ENCODE results near the gene FAM20C.
"Not testable (repeated sequence)": the region's sequence is repeated elsewhere in the genome, so short reads cannot be mapped to it uniquely, and the experiment has no call there.

Gene FAM20C

DNA sequence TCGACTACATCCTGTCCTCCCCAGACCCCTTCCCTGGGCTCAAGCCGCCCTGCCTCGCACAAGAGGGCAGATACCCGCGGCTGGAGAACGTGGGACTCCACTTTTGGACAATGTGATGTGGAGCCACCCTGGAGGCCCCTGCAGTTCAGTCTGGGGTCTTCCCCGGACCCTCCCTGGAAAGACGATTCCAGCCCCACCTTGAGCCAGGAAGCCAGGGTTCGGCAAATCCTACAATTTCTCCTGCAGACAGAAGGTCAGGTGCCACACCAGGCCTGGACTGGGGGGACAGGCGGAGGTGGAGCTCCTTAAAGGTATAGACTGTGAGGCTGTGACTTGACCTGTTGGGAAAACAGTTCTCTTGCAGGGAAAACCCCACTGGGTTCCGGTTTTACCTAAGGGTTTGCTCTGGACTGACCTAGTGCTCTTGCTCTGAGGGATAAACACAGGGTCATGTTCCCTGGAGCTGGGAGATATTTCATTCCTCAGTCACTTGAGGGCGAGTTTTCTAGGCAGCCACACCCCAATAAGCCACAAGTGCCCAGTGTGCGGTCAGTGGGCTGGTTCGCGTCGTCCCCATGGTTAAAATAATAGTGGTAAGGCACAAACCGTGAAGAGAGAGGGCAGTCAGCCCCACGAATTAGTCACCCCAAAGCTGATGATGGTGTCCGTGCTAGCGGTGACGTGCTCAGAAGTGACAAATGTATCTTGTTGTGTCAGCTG lies 99.2 kb downstream of the FAM20C start:
- Histone ChIP-seq H3K9ac (no peak overlapping the region), H4K20me1 (no peaks in the 10 kb centered on the region; a peak in 1 of 22 replicates), H3K4me3 (no peak overlapping the region), H3K4me2 (no peak overlapping the region), H3K9me3 (replicated peaks in 1 of 11) (peaks cover 21 to 36% (median 31%) of the 10 kb centered on the region in 11 experiments), H3K4me1 (peaks cover 0 to 9% (median 7%) of the 10 kb centered on the region in 10 experiments; a peak in 16 of 20 replicates), H3K27ac (no peak overlapping the region), H3K36me3 (no peaks in the 10 kb centered on the region), H3K27me3 (no peaks in the 10 kb centered on the region)
- no peak for TF ChIP-seq Cebpa-rat (IDR thresholded peaks at IDR 0.05)

DNA sequence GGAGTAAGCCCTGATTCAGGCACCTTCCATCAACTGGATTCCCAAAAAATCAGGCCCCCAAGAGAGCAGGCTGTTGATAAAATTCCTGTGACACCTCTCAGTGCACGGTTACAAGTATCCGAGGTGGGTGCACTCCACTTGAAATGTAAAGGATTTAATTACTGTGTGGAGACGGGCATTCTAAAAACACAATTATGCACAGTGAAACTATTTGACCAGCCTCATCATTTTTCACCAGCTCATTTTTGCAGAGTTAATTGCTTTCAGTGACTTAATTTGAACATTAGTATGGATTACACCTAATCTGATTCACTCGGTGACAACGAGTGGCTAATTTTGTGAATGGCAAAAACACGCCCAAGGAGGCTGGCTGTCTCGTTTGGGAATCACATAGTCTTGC lies 99.9 kb downstream of the FAM20C start:
- no peak for TF ChIP-seq Cebpa-rat (IDR thresholded peaks at IDR 0.05)
- Histone ChIP-seq H3K9ac (no peak overlapping the region), H3K4me3 (no peak overlapping the region), H3K27me3 (no peaks in the 10 kb centered on the region), H4K20me1 (no peaks in the 10 kb centered on the region; a peak in 1 of 22 replicates), H3K4me2 (no peak overlapping the region), H3K9me3 (replicated peaks in 1 of 11) (peaks cover 21 to 36% (median 31%) of the 10 kb centered on the region in 11 experiments), H3K4me1 (peaks cover 0 to 9% (median 7%) of the 10 kb centered on the region in 10 experiments; a peak in 16 of 20 replicates), H3K36me3 (no peaks in the 10 kb centered on the region), H3K27ac (no peak overlapping the region)

DNA sequence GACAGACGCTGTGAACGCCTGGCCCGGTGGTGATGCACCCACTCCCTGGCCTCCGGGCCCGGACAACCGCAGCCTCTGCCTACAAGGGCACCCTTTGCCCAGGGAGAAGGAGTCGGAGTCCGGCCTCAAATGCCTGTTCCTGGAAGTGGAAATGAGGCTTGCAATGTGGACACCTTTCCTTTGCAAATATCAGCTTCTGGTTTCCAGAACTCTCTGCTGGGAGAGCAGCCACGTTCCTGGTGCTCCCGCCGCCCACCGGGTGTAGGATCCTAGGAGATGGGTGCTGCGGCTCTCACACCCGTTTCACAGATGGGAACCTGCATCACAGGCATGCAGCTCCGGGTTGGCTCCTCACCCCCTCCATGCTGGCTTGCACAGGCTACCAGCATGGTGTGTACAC lies 100.5 kb downstream of the FAM20C start:
- H3K27me3 ChIP-seq, result no peaks in the 10 kb centered on the region

DNA sequence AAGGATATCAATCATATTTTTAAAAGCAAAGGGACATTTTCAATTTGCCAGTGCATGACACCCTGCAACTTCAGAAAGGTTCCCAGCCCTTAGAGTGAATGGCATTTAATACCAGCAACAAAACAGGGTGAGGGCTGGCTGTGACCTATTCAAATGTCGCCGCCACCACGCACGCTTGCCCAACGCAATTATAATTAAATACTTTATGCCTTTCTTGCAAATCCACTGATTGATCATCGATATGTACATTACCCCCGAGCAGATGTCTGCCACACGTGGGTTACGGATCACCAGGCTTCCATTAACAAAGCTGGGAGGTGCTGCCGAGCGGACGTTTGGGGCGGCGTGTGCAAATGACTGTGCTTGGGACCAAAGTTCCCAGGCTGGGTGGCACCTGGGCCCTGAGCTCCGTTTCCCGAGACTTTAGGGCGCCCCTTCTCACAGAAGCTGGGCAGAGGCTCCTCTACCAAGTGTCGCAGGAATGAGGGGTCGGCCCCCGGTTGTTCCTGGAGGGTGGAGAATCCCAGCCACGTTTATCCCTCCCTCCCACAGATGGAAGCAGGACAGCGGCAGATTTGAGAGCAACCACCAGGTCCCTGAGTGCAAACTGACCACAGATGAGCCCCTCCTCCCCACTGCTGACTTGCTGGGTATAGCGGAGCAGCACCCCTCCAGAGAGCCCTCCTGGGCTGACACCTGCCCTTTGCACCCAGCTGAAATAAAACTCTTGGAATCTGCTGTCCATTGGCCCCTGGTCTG lies 101.5 kb downstream of the FAM20C start:
- Histone ChIP-seq H3K9ac (no peak overlapping the region), H3K9me3 (replicated peaks in 1 of 11) (peaks cover 20 to 31% (median 27%) of the 10 kb centered on the region in 11 experiments), H3K4me1 (peaks cover 0 to 9% (median 7%) of the 10 kb centered on the region in 10 experiments; a peak in 16 of 20 replicates), H3K4me2 (no peak overlapping the region), H4K20me1 (no peaks in the 10 kb centered on the region; a peak in 1 of 22 replicates), H3K36me3 (no peaks in the 10 kb centered on the region), H3K4me3 (no peak overlapping the region), H3K27me3 (no peaks in the 10 kb centered on the region), H3K27ac (no peak overlapping the region)
- TF ChIP-seq Cebpa-rat (IDR thresholded peaks at IDR 0.05), result no peak

More for the DNA sequence above, 100.5 kb downstream of the FAM20C start:
- H3K27ac ChIP-seq, result no peak overlapping the region
- H3K9me3 ChIP-seq (replicated peaks in 1 of 11), result peaks cover 21 to 36% (median 31%) of the 10 kb centered on the region in 11 experiments
- H3K4me3 ChIP-seq, result no peak overlapping the region
- H3K4me1 ChIP-seq, result peaks cover 0 to 9% (median 7%) of the 10 kb centered on the region in 10 experiments; a peak in 16 of 20 replicates
- no peak overlapping the region for H3K9ac ChIP-seq
- no peak overlapping the region for H3K4me2 ChIP-seq
- no peak for TF ChIP-seq Cebpa-rat (IDR thresholded peaks at IDR 0.05)
- H4K20me1 ChIP-seq, result no peaks in the 10 kb centered on the region; a peak in 1 of 22 replicates
- no peaks in the 10 kb centered on the region for H3K36me3 ChIP-seq

DNA sequence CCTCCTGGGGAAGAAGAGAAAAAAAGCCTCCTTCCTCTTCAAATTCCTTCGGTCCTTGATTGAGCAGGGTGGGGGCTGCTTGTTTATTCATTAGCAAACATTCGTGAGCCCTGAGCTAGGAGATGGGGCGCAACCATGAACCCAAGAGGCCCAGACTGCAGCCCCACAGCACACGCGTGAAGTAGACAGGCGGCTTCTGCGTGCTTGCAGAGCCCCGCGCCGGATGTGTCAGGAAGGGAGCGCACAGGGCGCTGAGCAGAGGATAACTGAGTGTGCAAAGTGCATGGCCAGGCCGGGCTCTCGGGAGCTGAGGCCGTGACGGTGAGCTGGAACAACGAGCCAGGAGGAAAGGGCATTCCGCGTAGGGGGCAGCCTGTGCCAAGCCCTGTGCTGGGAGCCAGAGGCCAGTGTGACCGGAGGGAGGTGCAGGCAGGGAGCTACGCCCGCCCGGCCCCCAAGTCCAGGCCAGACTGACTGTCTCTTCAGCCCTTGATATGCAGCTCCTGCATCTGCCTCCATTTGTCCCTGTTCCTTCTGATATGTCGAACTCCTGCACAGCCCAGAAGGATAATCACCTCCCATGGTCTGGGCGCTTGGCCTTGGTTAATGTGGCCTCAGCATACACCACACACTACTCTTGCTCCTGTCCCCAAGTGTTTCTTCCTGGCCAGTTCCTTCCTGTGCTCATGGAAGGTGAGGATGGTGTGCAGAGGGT lies 102.2 kb downstream of the FAM20C start:
- Histone ChIP-seq H3K4me3 (no peak overlapping the region), H3K27ac (no peak overlapping the region), H3K27me3 (no peaks in the 10 kb centered on the region), H3K4me2 (no peak overlapping the region), H3K4me1 (peaks cover 0 to 9% (median 7%) of the 10 kb centered on the region in 10 experiments; a peak in 16 of 20 replicates), H3K9me3 (replicated peaks in 1 of 11) (peaks cover 13 to 24% (median 19%) of the 10 kb centered on the region in 11 experiments), H3K36me3 (no peaks in the 10 kb centered on the region), H3K9ac (no peak overlapping the region), H4K20me1 (no peaks in the 10 kb centered on the region; a peak in 1 of 22 replicates)
- no peak for TF ChIP-seq Cebpa-rat (IDR thresholded peaks at IDR 0.05)

DNA sequence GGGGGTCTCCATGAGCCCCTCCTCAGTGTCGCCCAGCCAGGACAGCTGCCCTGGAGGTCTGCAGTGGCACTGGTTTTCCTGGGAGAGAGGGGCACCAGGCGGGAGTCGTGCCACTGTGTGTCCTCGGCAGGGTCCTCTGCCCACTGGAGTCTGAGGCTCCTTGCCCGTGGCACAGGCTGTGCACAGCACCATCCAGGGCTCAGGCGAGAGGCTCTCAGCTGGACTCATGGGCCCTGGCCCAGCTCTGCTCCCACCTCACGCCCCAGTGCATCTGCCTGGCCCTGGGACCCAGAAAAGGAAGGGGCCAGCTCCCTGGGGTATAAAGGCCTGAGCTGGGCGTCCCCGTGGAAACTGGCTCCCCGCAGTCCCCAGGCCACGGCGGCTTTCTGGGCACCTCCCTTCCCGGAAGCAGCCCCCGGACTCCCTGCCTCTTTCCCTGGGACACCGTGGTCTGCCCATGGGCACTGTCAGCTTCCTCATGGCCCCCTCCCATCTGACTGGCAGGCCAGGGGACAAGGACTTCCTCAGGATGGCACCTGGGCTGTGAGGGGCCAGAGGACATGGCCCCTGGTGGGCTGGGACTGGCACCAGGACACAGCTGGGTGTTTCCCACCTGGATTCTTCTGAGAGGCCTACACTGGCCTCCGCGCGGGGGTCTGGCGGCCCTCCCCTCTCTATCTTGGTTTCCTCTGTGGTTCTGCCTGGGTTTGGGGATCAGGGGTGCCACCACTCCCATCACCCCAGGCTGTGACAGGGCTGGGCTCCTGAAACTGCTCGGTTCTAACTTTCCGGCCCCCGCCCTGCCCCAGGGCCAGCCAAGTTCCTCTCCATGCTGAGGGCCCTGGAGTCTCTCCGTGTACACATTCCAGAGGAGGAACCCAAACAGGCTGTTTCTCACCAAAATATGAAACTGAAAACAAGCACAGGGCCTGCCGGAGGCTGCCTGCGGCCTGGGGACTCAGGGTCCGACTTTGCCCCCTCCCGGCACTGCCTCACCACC lies 103.1 kb downstream of the FAM20C start:
- H3K9ac ChIP-seq, result peak overlapping the region in 2 of 11 experiments; percentile 8 to 9; a peak in 1 of 22 replicates
- H3K9me3 ChIP-seq (replicated peaks in 1 of 11), result peaks cover 5 to 15% (median 11%) of the 10 kb centered on the region in 11 experiments

DNA sequence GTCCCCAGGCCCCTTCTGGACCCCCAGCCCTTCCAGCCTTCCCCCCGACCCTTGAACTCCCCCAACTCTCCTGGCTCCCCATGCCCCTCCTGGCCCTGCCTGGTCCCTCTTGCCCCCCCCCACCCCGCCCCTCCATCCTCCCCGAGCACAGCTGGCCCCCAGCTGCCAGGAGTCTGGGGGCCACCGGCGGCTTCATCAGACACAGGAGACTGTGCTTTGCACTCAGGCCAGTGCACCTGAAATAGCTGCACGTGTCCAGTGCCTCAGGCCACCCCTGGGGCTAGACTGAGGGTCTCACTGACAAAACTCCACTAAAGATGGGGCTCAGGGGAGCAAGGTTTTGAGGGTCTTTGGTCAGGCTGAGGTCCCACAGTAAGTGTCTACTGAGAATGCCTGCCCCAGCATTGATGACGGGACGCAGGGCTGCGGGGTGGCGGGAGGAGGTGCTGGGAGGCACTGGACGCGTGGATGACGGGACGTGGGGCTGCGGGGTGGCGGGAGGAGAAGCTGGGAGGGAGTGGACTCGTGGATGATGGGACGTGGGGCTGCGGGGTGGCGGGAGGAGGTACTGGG lies 104.1 kb downstream of the FAM20C start:
- Histone ChIP-seq H3K36me3 (no peaks in the 10 kb centered on the region), H3K9ac (no peak overlapping the region), H3K9me3 (replicated peaks in 1 of 11) (peaks cover 0 to 5% (median 2%) of the 10 kb centered on the region in 11 experiments; a peak in 5 of 22 replicates), H3K27me3 (no peaks in the 10 kb centered on the region), H3K4me3 (no peak overlapping the region), H4K20me1 (no peaks in the 10 kb centered on the region; a peak in 1 of 22 replicates), H3K4me2 (no peak overlapping the region), H3K4me1 (peaks cover 0 to 18% (median 13%) of the 10 kb centered on the region in 10 experiments; a peak in 16 of 20 replicates), H3K27ac (no peak overlapping the region)
- TF ChIP-seq Cebpa-rat (IDR thresholded peaks at IDR 0.05), result no peak

More for the DNA sequence above, 103.1 kb downstream of the FAM20C start:
- H3K4me3 ChIP-seq, result no peak overlapping the region
- no peaks in the 10 kb centered on the region for H3K27me3 ChIP-seq
- no peak overlapping the region; a peak in 1 of 22 replicates for H3K27ac ChIP-seq
- H3K4me1 ChIP-seq, result peaks cover 0 to 9% (median 7%) of the 10 kb centered on the region in 10 experiments; a peak in 16 of 20 replicates
- H3K4me2 ChIP-seq, result peak overlapping the region in 7 of 11 experiments; percentile 9 to 24 (median 23); a peak in 6 of 22 replicates
- no peaks in the 10 kb centered on the region; a peak in 1 of 22 replicates for H4K20me1 ChIP-seq
- TF ChIP-seq Cebpa-rat (IDR thresholded peaks at IDR 0.05), result no peak
- H3K36me3 ChIP-seq, result no peaks in the 10 kb centered on the region

DNA sequence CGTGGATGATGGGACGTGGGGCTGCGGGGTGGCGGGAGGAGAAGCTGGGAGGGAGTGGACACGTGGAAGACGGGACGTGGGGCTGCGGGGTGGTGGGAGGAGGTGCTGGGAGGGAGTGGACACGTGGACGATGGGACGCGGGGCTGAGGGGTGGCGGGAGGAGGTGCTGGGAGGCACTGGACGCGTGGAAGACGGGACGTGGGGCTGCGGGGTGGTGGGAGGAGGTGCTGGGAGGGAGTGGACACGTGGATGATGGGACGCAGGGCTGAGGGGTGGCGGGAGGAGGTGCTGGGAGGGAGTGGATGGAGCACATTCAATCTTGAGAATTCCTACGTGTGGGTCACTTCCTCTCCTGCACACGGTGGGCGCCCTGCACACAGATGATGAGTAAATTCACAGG lies 104.8 kb downstream of the FAM20C start:
- not testable (repeated sequence) for H3K4me2 ChIP-seq; H3K9ac ChIP-seq; H3K9me3 ChIP-seq (replicated peaks in 1 of 11); H3K4me3 ChIP-seq; H4K20me1 ChIP-seq; H3K36me3 ChIP-seq; H3K27ac ChIP-seq; H3K27me3 ChIP-seq
- H3K4me1 ChIP-seq, result peaks cover 0 to 21% (median 15%) of the 10 kb centered on the region in 10 experiments; a peak in 16 of 20 replicates
